DMS53 (cell line): ENCODE measurements around the gene MAGIX.

Source experiments
- DNase-seq: peaks from one replicate; lab custom pipeline; 2025; lab: John Stamatoyannopoulos, UW

The MAGIX gene

DNA sequence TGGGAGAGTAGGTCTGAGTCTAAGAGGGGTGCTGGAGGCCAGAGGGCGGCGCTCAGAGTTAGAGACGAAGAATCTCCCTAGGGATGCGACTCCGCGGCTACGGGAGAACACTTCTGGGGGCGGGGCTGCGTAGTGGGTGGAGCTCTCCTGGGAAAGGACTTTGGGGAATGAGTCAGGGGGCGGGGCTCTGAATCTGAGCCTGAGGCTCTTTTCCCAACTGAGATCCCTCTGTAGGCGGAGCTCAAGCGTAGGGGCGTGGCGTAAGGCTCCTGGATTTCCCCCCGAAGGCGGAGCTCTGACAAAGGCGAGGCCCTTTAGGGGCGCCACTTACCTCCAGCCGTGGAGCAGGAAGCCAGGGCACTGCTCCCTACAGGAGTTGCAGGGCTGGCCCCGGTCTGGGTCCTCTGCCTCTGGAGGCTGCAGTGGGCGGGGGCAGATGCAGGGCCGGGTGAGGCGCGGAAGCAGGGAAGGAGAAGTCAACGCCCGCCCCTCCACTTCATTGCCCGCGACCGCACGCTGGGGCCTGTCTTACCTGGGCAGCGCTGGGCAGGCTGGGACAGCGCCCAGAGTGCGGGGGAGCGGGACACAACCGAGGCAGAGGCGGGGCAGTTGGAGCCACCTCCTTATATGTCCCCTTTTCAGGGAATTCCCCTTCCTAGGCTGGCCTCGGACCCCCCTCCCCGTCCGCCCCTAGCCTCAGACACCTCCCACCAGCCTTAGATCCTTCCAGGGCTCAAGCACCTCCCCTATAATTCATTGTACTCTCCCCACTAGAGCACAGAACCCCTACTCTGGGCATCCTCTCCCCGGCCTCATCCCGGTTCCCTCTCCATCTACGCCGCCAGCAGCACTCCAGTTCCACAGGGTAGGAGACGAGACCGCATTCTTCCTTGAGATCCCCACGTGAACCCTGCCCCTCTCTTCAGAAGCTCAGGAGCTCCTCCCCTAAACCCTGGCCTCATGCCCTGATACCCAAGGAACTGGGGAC is 22.0 kb downstream of the MAGIX start:
- peak; percentile 88 for DNase-seq

DNA sequence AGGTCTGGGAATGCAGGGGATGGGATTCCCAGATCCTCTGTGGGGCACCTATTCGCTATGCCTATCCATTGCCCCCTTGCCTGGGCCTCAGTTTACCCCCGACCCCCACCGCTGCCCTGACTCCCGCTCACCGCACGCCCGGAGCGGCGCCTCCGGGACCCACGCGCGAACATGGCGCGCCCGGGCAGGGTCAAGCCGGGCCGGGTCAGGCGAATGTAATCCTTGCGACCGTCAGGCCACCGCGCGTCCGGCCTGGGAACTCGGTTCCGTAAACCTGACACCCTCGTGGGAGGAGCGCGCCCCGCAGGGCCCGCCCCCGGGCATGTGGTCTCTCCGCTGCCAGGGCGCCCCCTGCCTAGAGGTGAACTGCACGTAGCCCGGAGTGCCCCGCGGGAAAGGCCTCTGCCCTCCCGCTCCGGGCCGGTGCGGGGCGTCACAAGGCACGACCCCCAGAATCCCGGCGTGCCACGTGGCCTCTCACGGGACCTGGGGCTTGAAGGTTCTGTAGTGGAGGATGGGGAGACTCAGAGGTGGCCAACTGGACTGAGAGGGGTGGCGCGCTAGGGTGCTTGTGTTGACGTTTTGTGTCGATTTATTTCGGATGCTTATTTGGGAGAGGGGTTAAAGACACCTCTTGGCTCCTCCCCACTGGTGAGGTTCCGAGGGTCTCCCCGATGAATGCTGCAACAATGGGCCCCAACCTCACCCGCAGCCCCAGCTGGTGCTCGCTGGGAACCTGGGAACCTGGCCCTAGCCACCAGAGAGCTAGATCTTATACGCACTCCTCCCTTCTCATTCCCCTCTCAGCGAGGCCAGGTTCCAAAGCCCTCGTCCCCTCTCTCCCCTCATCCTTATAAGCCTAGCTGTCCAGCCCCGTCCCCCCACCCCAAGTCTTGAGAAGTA is 23.8 kb downstream of the MAGIX start, which contains the start of gene PRICKLE3:
Gene PRICKLE3 (minus strand): TSS at position 249 of the 903 bp plus-strand sequence. CDS start 76 bp downstream, at position 173.
- peak; percentile 91 for DNase-seq

DNA sequence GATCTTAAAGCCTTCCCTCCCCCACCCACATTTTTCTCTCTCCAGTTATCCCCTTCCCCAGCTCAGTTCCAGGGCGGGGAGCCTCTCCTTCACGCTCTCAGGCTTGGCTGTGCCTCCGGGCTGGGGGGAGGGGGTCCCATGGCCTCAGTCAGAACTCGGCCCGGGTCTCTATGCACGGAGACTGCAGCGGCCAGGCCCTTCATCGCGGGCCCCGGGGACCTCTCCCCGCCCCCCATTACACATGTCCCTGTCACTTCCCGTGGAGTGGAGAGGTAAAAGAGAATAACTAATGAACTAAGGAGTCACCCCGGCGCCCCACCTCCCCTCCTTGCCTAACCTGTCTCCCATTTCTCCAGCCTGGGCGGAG is 24.5 kb downstream of the MAGIX start:
- DNase-seq: no peak

DNA sequence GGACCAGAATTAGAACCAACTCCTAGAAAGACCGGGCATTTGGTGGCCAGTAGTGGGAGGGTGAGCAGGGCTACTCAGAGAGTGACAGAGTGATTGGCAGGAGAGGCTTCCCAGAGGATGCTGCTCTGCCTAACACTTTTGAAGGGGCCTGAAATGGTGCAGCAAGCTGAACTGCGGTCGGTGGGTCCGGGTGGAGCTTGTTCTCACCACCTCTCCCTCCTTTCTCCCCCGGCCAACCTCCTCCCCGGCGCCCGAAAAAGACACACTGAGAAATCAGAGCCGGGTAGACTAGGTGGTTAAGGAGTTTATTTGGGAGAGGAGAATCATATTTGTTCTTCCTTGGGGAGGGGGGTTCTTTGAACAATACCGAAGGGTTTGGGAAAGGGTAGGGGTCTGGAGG is 25.0 kb downstream of the MAGIX start:
- peak; percentile 34 for DNase-seq

DNA sequence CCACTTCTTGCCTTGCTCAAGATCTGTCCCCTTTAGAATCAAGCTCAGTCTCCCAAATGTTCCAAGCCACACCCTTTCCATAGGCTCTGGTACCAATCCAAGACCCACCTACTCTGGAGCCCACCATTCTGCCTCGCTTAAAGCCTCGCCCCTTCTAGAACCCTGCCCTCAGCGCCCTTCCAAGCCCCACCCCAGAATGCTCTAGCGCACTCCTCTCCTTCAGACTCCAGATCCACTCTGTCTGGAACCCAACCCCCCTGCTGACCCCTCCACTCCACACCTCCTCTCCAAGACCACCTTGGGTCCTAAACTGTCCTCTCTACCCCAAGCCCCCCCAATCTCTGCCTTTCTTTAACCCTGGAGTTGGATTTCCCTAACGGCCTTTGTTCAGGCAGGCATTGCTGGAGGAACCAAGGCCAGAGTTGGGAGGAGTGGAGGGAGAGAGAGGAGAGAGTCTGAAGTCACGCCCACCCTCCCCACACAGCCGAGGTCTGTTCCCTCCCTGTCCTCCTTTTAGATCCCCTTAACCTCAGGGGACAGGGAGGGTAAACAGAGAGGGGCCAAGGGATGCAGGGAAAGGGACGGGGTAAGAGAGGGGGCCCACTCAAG is 26.0 kb downstream of the MAGIX start:
- DNase-seq: no peak

DNA sequence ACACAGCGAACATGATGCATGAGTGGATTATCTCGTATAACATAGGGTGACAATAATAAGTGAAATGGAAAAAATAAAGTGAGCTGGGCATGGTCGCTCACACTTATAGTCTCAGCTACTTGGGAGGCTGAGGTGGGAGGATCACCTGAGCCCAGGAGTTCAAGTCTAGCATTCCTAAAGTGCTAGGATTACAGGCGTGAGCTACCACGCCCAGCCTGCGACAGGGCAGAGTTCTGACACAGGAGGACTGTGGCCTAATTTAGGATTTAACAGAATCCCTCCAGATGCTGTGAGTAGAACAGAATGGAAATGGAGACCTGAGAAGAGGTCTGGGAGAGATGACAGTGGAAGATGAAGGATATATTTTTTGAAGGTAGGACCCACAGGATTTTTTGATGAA is 27.0 kb downstream of the MAGIX start:
- no peak for DNase-seq

DNA sequence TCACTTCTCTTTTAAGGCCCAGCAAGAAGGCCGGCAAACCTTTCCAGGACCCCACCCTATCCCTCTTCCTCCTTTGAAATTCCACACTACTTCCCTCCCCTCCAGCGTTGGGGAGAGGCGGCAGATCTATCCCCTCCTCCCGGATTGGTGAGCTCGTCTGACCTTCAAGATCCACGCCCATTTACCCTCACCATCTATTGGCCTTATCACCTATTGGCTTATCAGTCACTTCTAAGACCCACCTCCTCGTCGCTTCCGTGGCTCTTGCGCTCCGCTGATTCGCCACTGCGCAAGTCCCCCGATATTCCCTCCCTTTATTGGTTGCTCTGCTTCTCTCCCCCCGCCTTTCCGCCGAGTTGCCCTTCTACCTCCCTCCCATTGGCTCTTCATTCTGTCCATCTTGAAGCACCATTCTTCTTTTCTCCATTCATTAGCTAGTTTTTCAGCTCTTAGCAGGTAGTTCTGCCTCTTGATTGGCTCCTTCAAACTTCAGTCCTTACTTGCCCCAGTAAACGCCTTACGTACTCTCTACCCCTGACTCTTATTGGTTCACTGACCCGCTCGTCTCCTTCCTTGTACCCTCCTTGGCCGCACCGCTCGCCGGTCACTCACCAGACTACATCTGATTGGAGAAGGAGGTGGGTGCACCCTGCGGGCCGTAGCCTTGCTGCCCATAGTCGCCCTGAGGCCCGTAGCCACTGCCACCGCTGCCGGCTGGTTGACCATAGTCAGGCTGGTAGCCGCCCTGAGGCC is 28.4 kb downstream of the MAGIX start:
- DNase-seq: peak; percentile 99

DNA sequence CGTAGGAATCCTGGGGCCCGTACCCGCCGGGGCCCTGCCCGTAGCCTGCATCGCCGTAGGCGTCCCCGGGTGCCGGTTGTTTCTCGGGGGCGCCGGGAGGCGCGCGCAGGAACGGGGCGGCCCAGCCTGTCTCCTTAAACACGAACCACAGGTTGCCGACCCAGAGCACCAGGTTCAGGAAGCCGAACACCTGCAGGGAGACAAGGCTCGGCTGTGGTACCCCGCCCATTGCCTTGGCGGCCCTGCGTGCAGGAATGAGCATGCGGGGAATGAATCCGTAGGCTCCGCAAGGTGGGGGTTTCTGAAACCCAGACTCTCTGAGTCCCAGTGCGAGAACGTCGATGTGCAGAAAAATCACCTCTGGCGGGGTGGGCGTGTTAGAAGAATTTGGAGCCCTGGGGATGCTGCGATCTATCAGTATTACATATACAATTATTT is 29.0 kb downstream of the MAGIX start:
- peak; percentile 86 for DNase-seq

DNA sequence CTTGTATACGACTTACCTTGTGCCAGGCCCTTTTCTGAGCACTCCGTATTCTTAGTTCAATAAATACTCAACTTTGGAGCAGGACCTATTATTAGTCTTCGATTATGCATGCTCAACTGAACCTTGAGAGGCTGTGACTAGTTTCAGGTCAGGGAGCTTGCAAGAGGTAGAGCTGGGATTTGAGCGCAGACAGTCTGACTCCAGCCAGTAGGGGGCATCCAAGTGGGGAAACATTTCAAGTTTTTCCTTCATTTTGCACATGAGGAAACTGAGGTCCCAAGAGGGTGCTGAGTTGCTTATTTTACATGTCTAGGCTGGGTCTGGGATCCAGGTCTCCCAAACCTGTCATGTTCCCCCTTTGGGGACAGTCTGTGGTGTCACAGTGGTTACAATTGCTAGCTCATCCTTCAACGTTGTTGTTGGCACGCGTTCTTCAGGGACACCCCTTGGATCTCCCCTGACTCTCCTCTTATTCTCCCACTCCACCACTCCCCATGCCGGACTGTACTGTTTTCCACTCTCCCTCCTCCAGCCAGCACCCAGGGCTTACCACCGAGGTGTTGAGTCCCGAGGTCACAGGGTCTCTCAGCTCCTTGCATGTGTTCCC is 30.3 kb downstream of the MAGIX start:
- DNase-seq: peak; percentile 67

DNA sequence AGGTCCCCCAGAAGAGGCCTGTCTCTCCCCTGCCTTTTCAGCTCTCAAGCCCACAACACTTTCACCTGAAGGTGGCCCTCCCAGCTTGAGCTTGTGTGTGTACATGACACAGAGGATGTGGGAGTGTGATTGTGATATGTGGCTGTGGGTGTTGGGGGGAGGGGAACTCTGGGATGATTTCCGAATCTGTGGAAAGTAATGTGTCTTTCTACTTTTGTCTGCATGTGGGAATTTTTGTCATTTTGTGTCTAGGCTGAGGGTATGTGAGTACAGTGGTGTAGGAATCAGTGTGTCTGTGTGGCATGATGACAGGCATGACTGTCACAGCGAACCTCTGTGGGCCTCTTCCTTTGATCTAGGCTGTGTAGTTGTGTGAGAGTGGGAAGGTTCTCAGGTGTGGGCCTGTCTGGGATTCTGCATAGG is 31.0 kb downstream of the MAGIX start:
- DNase-seq: no peak

DNA sequence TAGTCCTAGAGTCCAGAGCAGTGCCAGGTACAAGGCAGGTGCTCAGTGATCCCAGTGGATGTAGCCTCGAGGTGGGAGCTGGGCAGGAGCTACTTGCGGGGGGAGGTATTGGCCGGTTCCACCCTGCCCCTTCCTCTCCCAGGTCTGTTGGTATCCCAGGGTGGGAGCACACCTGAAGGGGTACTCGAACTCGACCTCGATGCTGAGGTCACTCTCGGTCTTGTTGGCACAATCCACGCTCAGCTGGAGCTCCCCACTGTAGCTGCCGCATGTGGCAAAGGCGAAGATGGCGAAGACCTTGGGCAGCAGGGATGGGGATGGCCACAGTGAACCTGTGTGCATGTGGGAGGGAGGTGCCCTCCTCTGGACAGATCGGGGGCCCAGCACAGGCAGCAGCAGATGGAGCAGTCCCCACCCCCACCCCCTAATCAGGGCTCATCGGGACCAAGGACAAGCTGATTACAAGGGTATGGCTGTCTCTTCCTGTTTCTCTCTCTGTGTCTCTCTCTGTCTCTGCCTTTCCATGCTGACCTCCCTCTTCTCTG is 35.1 kb downstream of the MAGIX start:
- no peak for DNase-seq

DNA sequence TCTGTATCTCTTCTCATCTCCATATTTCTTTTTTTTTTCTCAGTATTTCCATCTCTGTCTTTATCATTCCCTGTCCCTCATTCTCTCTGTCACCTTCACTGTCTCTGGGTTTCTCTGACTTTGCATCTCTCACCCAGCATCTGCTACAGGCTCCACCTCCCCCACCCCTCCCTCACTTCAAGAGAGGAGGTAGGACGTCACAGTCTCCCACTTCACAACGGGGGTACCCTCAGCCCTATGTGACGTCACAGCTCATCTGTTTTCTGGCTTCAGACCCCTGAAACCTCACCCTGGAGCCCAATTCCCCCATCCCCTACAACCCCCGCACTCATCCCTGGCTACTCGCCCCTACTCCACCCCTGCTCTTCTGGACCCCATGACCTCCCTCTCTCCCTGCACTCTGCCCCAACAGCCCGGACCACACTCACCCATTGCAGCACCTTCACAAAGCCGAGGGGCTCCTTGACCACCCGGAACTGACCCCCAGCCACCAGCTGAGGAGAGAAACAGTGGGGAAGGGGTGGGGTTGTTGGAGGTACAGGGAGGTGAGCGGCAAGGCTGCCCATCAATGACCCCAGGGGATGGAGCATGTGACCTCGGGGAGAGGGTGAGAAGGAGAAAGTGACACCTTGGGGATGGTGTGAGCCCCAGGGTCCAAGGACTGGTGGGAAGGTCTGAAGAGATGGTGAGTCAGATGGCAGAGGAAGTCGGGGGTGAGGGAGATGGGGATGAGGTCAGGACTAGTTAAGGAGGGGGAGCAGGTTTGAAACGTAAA is 36.2 kb downstream of the MAGIX start:
- peak; percentile 35 for DNase-seq

DNA sequence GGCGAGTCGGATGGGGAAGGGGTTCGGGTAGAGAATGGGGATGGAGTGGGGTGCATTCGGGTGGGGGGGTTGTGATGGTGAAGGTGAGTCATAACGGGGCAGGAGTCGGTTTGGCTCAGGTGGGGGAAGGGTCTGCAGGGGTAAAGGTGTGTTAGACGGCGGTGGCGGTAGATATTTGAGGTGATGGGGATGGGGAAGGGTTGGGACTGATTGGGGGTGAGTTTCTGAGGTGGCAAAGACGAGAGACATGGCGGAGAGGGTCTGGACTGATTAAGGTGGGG is 36.7 kb downstream of the MAGIX start:
- no peak for DNase-seq

DNA sequence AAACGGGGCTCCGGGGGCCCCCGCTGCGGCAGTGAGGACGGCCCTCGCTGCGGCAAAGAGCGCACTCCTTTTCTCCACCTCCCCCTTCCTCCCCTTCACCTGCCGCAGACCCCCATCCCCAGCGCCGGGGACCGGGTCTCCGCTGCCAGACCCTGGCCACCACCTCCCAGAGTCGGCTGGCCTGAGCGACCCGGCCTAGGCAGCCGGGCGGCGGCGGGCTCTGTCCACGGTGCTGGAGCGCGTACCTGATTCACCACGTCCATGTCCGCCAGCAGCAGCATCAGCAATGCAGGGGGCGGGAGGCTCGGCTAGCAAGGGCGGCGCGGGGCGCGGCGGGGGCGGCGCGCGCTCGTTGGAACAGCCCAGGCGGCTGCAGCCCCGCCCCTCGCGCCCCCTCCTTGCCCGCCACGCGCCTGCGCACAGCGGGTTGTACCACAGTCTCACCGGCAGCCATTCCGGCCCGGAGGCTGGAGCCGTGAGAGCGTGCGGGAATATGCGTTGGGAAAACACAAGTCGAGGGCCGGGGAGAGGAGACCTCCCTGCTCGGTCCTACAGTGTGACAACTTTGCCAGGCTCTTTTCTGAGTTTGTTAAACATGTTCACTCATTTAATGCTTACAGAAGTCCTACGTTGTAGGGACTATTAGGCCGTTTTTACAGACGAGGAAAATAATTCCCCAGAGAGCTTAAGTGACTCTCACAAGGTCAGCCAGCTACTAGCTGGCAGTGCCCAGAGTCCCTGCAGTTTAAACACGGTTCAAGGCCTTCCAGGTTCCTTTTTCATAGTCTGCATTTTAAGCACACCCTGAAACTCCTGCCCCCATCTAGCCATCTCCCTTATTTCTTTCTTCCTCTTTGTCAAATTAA is 37.6 kb downstream of the MAGIX start, which contains the start of gene SYP:
Gene SYP (minus strand): TSS at position 288 of the 866 bp plus-strand sequence. CDS start 7 bp downstream, at position 281.
- peak; percentile 94 for DNase-seq

DNA sequence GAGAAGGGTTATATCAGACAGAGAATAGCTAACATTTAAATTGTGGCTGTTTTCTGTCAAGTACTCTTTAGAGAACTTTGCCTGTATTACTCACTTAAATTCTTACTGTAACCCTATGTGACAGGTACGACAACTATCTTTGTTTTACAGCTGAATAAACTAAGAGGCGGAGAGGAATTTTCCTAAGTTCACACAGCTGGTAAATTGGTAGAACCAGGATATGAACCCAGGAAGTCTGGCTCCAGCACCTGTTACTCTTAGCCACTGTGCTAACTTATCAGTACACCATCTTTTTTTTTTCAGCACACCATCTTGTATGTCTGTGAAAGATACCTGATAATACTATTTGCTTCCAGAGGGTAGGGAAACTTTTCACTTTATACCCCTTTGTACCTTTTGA is 39.5 kb downstream of the MAGIX start:
- DNase-seq: peak; percentile 78

DNA sequence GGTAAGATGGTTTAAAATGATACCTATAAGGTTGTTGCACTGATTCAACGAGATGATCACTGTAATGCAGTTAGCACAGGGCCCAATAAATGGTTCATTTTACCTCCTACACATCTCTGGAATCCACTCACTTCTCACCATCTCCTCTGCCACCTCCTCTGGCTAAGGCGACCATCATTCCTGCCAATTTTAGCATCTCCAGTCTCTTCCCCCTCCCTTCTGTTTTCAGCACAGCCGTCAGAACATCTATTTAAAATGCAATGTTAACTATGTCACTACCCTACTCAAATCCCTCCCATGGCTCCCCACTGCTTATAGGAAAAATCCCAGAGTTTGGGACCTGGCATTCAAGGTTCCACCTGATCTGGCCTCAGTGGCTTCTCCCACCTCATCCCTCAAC is 41.0 kb downstream of the MAGIX start:
- DNase-seq: no peak

DNA sequence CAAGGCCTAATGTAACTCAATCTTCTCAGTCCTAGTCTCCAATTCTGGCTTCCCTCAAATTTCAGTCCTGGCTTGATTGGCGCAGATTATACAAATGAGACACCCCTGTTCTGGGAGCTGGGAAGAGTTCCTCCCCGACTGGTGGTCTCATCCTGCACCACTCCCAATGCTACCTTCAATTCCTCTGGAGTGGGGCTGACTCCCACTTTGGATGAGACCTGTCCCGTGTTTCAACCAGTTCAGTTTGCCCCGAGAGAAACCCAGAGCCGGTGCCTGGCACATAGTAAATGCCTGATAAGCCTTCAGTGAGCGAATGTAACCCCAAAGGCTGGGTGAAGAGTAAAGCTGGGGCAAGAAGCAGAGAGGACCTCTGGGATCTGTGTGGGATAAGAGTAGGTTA is 41.5 kb downstream of the MAGIX start:
- no peak for DNase-seq

DNA sequence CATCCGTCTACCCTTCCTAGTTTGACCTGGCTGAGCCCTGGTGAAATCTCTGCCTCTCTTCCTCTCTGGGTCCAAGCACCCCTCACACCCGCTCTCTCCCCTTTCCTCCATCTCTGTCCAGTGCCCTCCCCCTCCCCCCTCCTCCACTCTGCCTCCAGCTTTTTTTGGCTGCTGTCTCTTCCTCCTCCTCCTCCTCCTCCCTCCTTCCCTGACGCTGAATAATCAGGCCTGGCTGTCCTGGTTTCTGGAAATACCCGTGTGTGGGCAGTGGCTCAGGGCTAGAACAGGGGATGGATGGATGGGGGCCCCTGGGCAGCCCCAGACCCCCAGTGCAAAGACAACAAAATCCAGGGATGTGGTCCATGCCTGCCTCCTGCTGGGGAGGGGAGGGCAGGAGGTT is 42.2 kb downstream of the MAGIX start:
- DNase-seq: no peak

DNA sequence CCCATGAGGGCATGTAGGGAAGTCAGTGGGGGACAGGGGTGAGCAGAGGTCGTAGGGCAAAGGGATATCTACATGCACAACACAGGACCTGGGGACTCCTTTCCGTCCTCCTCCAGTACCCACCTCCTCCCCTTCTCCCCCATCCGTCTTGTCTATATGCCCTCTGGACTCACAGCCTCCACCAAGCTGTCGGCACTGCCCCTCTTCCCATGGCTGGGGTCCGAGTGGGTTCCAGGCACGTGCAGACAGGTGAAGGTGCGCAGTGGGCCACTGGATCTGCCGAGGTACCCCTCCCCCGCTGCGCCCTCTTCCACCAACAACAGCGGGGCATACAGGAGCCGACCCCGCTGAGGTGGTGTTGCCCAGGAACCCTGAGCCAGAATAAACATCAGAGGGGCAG is 42.9 kb downstream of the MAGIX start:
- no peak for DNase-seq
